ENCODE results near the gene BCAS1.
"Not testable (repeated sequence)": the region's sequence is repeated elsewhere in the genome, so short reads cannot be mapped to it uniquely, and the experiment has no call there.

Gene BCAS1

DNA sequence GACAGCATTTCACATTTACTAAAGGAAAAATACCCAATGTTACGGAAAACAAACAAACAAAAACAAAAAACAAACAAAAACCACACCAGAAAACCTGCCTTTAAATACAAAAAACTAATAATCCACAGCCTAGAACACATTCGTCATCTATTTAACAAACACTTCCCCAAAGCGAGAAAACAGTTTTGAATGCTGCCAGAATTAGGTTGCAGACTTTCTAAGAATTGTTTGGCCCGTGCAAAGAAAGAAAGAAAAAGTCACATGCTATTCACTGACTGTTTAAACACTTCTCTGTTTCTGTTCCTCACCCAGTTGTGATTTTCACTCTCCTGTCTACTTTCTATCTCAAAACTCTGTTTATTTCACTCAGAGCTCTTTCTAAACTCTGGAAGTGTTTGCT is 52.5 kb downstream of the BCAS1 start:
- no peak for DNase-seq (ENCODE audit: low read depth)

DNA sequence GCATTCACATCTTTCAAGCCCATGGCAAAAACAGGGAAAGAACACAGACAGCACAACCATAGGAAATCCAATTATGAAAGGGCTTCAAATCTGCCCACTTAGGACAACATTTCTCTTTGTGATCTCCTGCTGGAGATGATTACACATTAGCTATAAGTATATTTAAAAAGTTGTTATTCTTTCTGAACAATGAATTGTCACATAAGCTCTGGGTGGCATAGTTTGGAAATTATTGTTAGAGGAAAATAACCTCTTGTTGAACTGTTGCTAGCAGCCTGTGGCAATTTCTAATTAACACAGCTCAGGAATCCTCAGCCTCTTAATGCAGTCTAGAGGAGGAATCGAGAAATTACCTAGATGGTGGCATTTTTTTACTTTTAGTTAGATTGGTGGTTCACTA is 54.9 kb downstream of the BCAS1 start:
- DNase-seq (ENCODE audit: low read depth): no peak

DNA sequence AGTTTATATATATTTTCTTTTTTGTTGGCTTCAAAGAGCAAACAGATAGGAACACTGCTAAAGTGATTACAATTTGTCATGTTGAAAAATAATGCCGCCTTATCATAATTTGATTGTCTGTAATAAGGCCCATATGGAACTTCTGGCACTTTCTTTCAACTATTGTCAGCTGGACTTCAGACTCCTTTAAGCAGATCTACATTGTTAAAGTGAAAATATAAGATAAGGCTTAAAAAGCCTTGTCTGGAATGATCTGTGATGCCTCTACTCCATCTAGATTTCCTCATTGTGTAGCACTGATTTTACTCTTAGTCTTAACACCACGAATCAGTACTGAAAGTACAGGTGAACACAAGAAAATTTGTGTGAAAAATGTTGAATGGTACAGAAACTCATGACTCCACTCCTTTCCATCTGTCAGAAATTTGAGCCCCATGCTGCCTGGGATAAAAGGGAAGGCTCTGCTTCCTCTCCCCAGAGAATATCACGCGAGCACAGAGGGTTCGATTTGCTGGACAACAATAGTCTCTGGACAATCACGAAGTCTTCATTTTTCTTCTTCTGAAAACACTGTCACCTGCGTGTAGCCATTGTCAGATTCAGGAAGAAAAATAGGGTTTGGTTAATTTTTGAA is 56.0 kb downstream of the BCAS1 start:
- no peak for DNase-seq (ENCODE audit: low read depth)

DNA sequence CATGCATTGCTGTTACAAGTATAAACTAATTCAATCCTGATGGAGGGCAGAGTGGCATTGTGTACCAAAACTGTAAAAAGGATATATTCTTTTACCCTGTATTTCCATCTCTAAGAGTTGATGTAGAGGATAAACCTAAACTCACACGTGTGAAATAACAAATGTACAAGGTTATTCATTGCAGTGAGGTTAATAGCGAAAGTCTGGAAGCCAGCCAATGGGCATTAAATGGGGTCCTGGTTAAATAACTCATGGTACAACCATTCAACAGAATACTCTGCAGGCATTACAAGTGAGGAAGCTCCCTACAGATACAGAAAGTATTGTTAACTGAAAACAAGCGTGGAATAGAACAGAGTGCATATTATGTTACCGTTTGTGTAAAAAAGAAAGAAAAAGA is 56.9 kb downstream of the BCAS1 start:
- no peak for DNase-seq (ENCODE audit: low read depth)

DNA sequence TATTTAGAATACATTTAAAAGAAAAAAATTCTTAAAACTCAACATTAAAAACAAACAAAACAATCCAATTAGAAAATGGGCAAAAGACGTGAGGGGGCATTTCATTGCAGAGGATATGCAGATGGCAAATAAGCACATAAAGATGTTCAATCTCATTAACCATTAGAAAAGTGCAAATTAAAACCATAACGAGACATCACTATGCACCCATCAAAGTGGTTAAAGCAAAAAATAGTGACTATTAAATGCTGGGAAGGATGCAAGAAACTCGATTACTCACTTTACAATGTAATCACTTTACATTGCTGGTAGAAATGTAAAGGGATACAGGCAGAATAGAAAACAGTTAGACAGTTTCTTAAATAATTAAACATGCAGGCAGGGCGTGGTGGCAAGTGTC is 59.0 kb downstream of the BCAS1 start:
- no peak for DNase-seq (ENCODE audit: low read depth)

DNA sequence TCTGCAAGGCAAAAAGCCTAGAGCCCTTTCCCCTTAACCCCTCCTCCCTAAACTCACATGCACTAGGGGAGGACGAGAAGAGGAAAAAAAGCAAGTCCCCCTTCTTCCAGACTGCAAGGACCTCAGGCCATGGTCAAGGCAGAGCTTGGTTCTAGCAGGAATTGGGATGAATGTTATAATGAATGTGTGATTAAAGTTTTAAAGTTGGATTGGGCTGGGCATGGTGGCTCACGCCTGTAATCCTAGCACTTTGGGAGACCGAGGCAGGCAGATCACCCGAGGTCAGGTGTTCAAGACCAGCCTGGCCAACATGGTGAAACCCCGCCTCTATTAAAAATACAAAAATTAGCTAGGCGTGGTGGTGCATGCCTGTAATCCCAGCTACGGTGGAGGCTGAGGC is 64.2 kb downstream of the BCAS1 start:
- DNase-seq (ENCODE audit: low read depth): not testable (repeated sequence)

DNA sequence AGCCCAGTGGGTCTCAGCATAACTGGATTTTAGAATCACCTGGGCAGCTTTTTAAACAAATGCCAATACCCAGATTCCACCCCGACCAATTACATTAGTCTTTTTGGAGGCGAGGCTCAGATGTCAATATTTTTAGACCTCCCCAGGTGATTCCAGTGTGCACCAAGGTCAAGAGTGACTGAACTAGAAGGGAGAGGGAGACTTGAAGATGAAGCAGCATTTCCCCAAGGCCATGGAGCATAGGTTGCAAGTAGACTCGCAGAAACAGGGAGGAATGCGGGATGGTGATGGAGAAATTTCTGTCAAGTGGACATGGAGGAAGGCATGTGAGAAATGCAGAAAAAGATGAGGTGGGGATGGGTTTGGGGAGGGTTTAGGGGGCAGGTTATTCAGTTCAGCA is 64.9 kb downstream of the BCAS1 start:
- DNase-seq (ENCODE audit: low read depth): no peak

DNA sequence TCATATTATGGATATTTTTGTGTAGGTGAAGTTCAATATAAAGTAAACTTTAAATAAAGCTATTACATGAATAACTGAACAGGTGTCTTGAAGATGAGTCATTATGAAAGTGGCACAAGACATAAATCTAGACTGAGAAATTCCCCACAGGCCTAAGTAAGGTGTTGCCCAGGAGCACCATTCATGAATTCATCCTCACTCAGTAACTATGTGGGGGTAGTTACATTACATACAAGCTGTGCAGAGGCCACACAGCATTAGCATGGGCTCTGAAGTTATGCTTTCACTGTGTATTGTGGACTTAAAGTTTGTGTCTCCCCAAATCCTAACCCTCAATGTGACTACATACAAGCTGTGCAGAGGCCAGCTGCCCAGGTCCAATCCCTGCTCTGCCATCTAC is 65.9 kb downstream of the BCAS1 start:
- no peak for DNase-seq (ENCODE audit: low read depth)

DNA sequence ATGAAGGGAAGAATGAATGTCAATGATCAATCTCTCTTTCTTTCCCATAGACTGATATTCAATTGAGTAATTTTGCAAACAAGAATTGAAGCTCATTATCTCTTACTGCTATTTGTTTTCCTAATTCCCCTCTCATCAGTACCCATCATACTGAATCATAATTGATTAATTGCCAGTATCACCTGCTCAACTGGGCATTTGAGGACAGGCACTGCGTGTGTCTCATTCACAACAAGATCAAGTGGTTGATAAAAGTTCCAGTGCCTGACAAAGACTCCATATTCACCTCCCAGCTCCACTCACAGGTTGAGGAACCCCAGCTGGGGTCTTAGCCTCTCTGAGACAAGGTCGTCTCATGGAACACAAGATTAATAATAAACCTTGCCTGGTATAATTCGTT is 67.7 kb downstream of the BCAS1 start:
- DNase-seq (ENCODE audit: low read depth): no peak

DNA sequence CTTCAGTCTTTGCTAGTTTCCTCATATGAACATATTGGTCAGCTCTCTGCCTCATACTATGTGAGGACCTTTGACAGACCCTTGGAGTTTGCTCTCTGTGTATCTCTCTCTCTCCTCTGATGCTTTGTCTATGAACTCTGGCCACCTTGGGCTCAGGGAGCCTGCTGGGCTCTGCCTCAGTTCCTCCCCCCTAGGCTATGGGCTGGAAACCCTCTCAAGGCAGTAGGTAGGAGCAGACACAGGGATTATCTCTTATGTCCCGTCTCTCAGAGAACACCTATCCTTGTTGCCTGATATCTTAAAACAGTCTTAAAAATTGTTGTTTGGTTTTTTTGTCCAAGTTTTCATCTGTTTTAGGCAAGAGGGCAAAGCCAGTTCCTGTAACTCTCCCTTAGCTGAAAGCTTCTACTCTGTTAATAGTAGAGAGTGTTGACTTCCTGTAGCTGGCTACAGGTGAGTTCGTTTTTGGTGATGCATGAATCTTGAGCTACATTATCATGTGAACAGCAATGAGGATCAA is 68.3 kb downstream of the BCAS1 start:
- no peak for DNase-seq (ENCODE audit: low read depth)

DNA sequence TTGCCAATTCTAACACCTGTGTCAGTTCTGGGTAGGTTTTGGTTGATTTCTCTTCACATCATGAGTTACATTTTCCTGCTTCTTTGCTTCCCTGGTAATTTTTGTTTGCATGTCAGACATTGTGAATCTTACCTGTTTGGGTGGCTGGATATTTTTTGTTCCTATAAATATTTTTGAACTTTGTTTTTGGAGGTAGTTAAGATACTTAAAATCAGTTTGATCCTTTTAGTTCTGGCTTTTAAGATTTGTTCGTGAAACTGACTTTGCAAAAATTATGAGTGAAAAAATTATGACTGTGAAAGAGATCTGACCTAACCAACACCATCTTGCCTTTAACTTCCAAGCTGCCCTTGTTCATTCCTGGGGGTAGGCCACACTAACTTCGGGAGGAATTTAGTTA is 69.5 kb downstream of the BCAS1 start:
- no peak for DNase-seq (ENCODE audit: low read depth)

DNA sequence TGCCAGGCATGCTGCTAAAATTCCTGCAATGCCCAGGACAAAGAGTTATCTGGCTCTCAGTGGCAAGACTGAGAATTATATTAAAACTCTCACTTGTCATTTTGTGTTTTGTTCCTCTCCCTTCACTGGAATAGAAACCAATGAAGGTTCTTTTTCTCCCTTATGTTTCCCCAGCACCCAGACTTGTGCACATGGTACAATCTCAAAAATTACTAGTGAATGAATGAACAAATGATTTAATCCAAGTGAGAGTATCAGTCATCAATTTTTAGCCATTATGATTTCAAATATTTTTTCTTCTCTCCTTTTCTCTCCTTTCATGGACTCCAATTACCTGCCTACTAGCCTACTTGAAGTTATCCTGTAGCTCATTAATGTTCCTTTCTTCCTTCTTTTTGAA is 70.1 kb downstream of the BCAS1 start:
- no peak for DNase-seq (ENCODE audit: low read depth)

DNA sequence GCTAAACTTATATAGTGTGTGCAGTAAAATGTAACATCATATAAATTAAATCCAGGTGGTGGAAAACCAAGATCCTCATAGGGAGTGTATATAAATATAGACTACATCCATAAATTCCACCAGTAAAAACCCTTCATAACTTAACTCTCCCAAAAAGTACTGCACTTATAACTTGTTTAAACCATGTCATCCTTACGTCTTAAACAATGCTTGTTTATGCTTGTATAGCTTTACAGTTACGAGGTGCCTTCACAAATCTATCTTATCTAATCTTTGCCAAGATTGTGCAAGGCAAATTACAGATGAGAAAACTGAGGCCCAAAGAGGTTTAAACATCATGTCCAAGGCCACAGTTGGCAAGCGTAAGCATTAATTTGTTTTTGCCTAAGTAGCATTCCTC is 71.3 kb downstream of the BCAS1 start:
- no peak for DNase-seq (ENCODE audit: low read depth)

DNA sequence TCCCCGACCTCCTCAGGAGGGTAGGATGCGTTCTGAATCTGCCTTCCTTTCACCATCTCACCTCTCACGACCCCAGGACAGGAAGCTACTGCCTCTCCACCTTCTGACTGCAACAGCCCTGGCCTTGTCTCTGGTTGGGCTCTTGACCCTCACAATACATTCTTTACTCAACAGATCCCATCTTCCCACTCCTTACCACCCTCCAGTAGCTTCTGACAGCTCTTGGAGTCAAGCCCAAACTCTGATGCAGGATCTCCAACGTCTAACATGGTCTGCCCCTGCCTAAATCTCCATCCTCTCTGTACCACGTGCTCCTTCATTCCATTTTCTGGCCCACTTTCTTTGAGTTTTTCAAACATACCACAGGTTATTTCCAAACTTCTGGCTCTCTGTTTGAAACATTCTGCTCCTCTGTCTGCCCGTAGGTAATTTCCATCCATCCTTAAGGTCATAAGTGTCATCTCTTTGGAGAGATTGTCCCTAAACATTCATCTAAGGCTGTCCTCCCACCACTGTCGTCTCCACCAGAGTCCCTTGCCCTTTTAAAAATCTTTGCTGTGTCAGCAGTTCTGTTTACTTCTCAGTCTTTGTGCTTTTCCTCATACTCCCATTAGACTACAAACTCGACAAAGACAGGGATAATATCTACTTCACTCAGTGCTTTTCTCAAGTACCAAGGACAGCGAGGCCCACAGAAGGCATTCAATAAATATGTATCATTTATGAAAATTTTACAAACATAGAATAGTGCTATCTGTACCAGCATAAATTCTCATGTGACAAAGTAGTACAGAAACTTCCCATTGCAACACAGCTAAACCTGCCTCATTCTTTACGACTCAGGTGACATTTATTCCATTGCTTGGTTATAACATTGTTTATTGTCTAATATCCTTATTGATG is 73.6 kb downstream of the BCAS1 start:
- no peak for DNase-seq (ENCODE audit: low read depth)

DNA sequence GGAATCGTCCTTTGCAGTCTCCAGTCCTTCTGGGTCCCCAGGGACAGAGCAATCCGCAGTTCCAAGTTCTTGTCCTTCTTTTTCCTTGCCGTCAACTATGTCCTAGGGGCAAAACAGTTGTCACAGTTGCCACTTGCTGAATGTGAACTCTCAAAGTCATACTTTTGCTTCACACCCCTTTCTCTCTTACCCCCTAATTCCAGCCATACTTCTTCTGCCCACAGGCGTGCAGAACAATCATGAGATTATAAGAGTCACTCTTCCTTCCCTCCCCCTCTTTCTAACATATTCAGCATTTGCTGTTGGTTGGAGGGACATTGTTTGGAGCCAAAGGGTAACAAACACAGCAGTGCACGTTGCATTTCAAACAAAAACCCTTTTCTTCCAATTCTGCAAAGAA is 74.4 kb downstream of the BCAS1 start:
- no peak for DNase-seq (ENCODE audit: low read depth)

DNA sequence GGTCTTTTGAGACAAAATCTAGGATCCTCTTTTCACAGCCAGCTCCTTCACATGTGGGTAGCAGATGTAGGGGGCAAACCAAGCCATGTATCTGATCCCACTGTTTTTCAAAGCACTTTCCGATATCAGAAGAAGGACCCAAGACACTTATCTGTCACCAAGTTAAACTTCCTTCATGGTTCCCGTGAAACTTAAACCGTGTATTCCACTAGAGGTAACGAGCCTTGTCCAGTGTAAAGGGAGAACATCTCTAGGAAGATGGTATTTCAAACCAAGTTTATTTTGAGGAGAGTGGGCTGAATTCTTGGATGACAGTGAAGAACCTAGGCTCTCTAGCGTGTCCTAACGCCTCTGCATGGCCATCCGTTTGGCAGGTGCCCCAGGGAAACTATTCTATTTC is 76.3 kb downstream of the BCAS1 start:
- no peak for DNase-seq (ENCODE audit: low read depth)

DNA sequence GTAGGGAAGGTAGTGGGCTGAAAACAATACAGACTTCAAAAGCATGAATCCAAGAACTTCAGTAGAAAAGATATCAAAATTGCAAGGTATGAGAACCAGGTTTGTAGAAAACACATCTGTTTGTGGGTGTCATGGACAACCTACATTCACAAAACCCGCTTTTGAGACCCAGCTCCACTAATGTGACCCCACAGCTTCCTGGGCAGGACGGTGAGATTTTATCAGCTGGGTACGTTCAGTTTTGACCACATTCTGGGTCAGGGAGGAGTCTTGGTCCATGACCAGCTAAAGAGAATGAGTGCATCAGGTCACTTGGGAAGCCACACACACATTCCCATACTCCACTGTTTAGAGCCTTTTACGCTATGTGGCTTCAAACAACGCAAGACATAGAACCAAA is 77.1 kb downstream of the BCAS1 start:
- no peak for DNase-seq (ENCODE audit: low read depth)

DNA sequence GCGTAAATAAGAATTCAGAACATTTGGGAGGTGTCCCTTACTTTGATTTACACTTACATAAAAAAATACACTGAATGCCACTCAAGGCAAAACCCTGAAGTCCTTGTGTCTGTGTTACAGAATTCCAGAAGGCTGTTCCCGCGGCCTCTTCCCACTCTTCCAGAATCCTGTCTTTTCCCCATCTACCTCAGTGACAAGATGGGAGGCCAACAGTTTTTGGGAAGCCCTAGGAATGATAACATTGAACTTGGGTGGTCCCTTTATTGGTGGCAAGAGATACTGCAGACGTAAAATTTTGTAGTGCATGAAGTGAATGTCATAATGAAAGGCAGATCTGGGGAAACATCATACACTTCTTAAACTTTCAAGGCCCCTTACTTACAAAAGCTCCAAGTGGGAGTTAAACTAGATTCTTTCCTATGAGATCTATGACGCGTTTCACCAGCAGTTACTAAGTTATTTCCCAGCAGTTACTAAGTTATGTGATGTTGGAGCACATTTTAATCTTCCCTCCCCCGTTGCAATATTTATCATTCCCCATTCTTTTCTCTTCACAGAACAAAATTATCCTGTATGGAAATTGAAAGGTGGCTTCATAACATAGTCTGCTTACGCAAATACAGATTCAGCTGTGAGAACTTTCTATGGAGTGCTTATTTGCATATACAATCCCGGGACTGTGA is 79.5 kb downstream of the BCAS1 start:
- DNase-seq (ENCODE audit: low read depth): no peak

DNA sequence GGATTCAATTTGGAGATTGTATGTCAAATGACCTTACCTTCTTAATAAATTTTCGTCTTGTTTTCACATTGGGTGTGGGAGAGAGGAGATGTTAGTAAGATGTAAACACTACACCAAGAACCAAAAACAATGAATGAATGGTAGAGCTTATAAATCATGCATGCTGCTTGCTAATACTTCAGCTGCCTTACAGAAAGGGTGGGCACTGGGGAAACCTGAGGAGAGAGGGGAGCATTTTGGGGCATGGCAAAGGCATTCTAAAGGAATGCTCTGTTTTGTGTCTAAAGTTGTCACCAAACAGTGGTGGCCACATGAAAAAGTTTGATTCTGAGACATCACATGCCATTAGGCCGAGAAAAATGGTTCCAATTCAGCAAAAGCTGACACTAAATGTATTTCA is 80.4 kb downstream of the BCAS1 start:
- no peak for DNase-seq (ENCODE audit: low read depth)

DNA sequence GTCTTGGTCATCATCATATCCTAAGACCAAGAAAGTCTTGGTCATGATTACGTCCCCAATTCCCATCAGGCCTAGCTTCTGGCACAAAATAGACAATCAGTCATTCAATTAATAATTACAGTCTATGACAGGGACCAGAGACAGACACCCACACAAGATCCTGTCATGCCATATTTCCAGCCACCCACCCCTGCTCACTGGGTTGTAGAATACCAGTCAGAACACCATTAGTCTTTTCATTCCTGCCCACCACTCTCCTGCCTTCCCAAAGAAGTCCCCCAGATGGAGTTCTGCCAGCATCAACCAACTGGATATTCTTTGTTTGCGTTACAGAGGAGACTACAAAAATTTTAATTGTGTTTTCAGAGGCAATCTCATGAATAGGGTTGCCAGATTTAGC is 81.0 kb downstream of the BCAS1 start:
- no peak for DNase-seq (ENCODE audit: low read depth)

DNA sequence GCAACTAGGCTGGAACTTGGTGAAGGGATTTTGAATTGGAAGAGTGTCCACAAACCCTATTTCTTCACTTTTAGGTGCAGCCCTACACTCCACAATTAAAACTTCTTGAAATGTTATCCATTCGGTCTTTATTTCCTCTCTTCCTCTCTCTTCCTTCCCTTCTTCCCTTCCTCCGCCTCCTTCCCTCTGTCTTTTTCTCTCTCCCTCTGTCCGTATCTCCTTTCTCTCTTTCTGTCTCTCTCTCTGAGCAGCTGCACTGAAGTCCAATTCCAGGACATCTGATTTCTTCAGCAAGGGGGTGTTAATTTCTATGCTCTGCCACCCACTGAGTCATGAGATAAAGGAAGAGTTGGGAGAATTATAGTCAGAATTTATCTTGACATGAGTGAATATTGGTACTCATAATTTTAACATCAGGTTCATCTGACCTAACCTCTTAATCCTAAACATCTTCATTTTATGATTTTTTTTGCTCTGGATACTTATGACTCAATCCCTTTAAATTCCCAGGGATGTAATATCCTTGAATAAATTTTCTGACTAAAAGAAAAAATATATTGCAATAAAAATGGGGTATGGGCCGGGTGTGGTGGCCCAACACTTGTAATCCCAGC is 84.2 kb downstream of the BCAS1 start:
- DNase-seq (ENCODE audit: low read depth): no peak

DNA sequence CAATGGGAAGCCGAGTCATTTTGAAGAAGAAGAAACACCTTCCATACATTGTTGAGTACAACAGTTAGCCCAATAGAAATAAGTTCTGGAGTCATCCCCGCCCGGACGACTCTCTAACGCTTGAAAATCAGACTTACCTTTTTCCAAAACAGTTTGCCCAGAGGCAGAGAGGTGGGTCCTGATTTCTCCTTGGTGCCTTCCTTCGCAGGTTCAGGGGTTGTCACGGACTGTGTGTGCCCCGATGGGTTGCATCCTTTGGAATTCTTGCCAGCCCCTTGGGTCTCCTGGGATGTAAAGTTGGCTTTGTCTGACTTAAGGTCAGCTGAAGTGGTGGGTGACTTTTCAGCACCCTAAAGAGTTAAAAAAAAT is 85.3 kb downstream of the BCAS1 start:
- no peak for DNase-seq (ENCODE audit: low read depth)
